HG03159 (cell line): Measurements from ENCODE around the gene PARD3.
"Not testable (repeated sequence)": the region's sequence is repeated elsewhere in the genome, so short reads cannot be mapped to it uniquely, and the experiment has no call there.

ENCODE experiments used
- ATAC-seq: cut with Tn5 transposase; IDR thresholded peaks from one replicate; pipeline ENCODE4 v1.9.1; 2021; ENCODE audit warnings: mild to moderate bottlenecking, moderate library complexity; ENCODE audit not compliant: unreplicated experiment

The PARD3 gene

GRCh38 chr10:34768972-34769330 lies 46.1 kb downstream of the PARD3 start:
- no peak for ATAC-seq

- no peak for ATAC-seq
Measured at GRCh38 chr10:34768261-34768971, 46.7 kb downstream of the PARD3 start.

GRCh38 chr10:34766811-34767494 lies 48.1 kb downstream of the PARD3 start:
- ATAC-seq, result no peak

- no peak for ATAC-seq
Measured at GRCh38 chr10:34766266-34766600, 48.9 kb downstream of the PARD3 start.

GRCh38 chr10:34764472-34764946 lies 50.6 kb downstream of the PARD3 start:
- ATAC-seq, result no peak

GRCh38 chr10:34762603-34763299 lies 52.3 kb downstream of the PARD3 start:
- no peak for ATAC-seq

GRCh38 chr10:34762156-34762555 lies 52.9 kb downstream of the PARD3 start:
- no peak for ATAC-seq

- ATAC-seq, result no peak
Measured at GRCh38 chr10:34761453-34761852, 53.6 kb downstream of the PARD3 start.

- ATAC-seq, result no peak
Measured at GRCh38 chr10:34760606-34761005, 54.5 kb downstream of the PARD3 start.

- no peak for ATAC-seq
Measured at GRCh38 chr10:34759837-34760215, 55.3 kb downstream of the PARD3 start.

- no peak for ATAC-seq
Measured at GRCh38 chr10:34759161-34759836, 55.8 kb downstream of the PARD3 start.

- ATAC-seq, result peak; percentile 70
Measured at GRCh38 chr10:34758447-34758996, 56.6 kb downstream of the PARD3 start.

GRCh38 chr10:34757933-34758332 lies 57.2 kb downstream of the PARD3 start:
- no peak for ATAC-seq

- not testable (repeated sequence) for ATAC-seq
Measured at GRCh38 chr10:34757181-34757580, 57.9 kb downstream of the PARD3 start.

- ATAC-seq, result no peak
Measured at GRCh38 chr10:34756584-34756983, 58.5 kb downstream of the PARD3 start.

GRCh38 chr10:34753014-34753757 lies 61.9 kb downstream of the PARD3 start:
- no peak for ATAC-seq

- ATAC-seq, result no peak
Measured at GRCh38 chr10:34751272-34751671, 63.8 kb downstream of the PARD3 start.

GRCh38 chr10:34750795-34751194 lies 64.3 kb downstream of the PARD3 start:
- ATAC-seq, result not testable (repeated sequence)

GRCh38 chr10:34748767-34749166 lies 66.3 kb downstream of the PARD3 start:
- ATAC-seq, result no peak

GRCh38 chr10:34748357-34748756 lies 66.7 kb downstream of the PARD3 start:
- ATAC-seq, result no peak
